DND-41 (cell line): ENCODE measurements around the gene FGF2.

Experiments
- ATAC-seq: fragments of 200-7000 bp; cut with Tn5 transposase; 3 replicates; pipeline ENCODE4 v1.9.1; 2021; ENCODE audit warnings: low read depth; ENCODE audit not compliant: insufficient read depth
- DNase-seq: peaks from one replicate; pipeline ENCODE4 v3.0.0-alpha.2; 2020
- H2AFZ ChIP-seq: 2 replicates; pipeline ENCODE4 v1.6.0; 2012; ENCODE audit warnings: low read depth, low read length
- H3K27ac ChIP-seq: 2 replicates; pipeline ENCODE4 v1.5.1; 2012; ENCODE audit warnings: low read length, inconsistent platforms
- H3K27me3 ChIP-seq: fragments of 200-600 bp; sonication (generic); 2 replicates; pipeline ENCODE4 v1.6.0; 2012; ENCODE audit warnings: low read length, mild to moderate bottlenecking, inconsistent platforms; ENCODE audit not compliant: insufficient read depth, poor library complexity
- H3K36me3 ChIP-seq: 2 replicates; pipeline ENCODE4 v1.5.1; 2012; ENCODE audit warnings: low read length, inconsistent platforms; ENCODE audit not compliant: insufficient read depth
- H3K4me1 ChIP-seq: 2 replicates; pipeline ENCODE4 v1.5.1; 2012; ENCODE audit warnings: mild to moderate bottlenecking, low read length; ENCODE audit not compliant: insufficient read depth
- H3K4me2 ChIP-seq: 2 replicates; pipeline ENCODE4 v1.6.0; 2012; ENCODE audit warnings: mild to moderate bottlenecking, moderate library complexity, low read length, inconsistent platforms; ENCODE audit not compliant: insufficient read depth
- H3K4me3 ChIP-seq, 2 experiments: fragments of 200-600 bp in 1 of 2; shearing (Covaris generic) in 1 of 2; 2 replicates each; pipeline ENCODE4 v1.5.1; 2012 to 2016; ENCODE audit warnings: inconsistent platforms in 2 of 2, low read length in 2 of 2, mild to moderate bottlenecking in 2 of 2, low read depth in 1 of 2, moderate library complexity in 1 of 2
- H3K79me2 ChIP-seq: 2 replicates; pipeline ENCODE4 v1.6.0; 2012; ENCODE audit warnings: low read length, inconsistent platforms; ENCODE audit not compliant: insufficient read depth
- H3K9ac ChIP-seq: 2 replicates; pipeline ENCODE4 v1.6.0; 2012; ENCODE audit warnings: low read depth, mild to moderate bottlenecking, inconsistent platforms, low read length, moderate library complexity
- H3K9me3 ChIP-seq: 2 replicates; pipeline ENCODE4 v1.5.1; 2012; ENCODE audit warnings: low read length, moderate library complexity, mild to moderate bottlenecking, inconsistent platforms; ENCODE audit not compliant: insufficient read depth, severe bottlenecking
- H4K20me1 ChIP-seq: 2 replicates; pipeline ENCODE4 v1.6.0; 2012; ENCODE audit warnings: low read length; ENCODE audit not compliant: insufficient read depth
- CTCF ChIP-seq: IDR thresholded peaks from 2 replicates; pipeline ENCODE4 v1.5.1; 2012; ENCODE audit warnings: borderline replicate concordance, low read length, moderate library complexity, mild to moderate bottlenecking; ENCODE audit not compliant: poor library complexity, severe bottlenecking; ENCODE audit errors: extremely low read depth
- EZH2 ChIP-seq: IDR thresholded peaks from 3 replicates; pipeline ENCODE4 v1.6.1; 2012; ENCODE audit warnings: borderline replicate concordance, low read depth, mild to moderate bottlenecking, moderate library complexity, low read length, inconsistent platforms; ENCODE audit not compliant: severe bottlenecking

The FGF2 gene

GRCh38 chr4:122908223-122908622, 81.6 kb downstream of the FGF2 start:
- no peak overlapping the region for H3K27ac ChIP-seq
- H3K4me3 ChIP-seq, result no peak overlapping the region
- no peaks in the 10 kb centered on the region for H3K79me2 ChIP-seq
- H3K36me3 ChIP-seq, result peaks cover 18% of the 10 kb centered on the region
- no peak for TF ChIP-seq CTCF
- TF ChIP-seq EZH2, result no peak
- no peaks in the 10 kb centered on the region for H3K9me3 ChIP-seq
- ATAC-seq, result no peak
- H3K4me2 ChIP-seq, result no peak overlapping the region
- no peaks in the 10 kb centered on the region for H3K27me3 ChIP-seq
- H3K9ac ChIP-seq, result no peak overlapping the region
- DNase-seq, result no peak
- H3K4me1 ChIP-seq, result no peaks in the 10 kb centered on the region
- no peaks in the 10 kb centered on the region for H4K20me1 ChIP-seq
- no peak overlapping the region for H2AFZ ChIP-seq

GRCh38 chr4:122909683-122910082, 83.1 kb downstream of the FGF2 start:
- Histone ChIP-seq H3K9me3 (no peaks in the 10 kb centered on the region), H3K4me3 (no peak overlapping the region), H3K9ac (no peak overlapping the region), H3K4me1 (no peaks in the 10 kb centered on the region), H2AFZ (no peak overlapping the region), H4K20me1 (no peaks in the 10 kb centered on the region), H3K79me2 (no peaks in the 10 kb centered on the region), H3K27me3 (no peaks in the 10 kb centered on the region), H3K4me2 (no peak overlapping the region), H3K27ac (no peak overlapping the region), H3K36me3 (peaks cover 28% of the 10 kb centered on the region)
- DNase-seq (no peak), ATAC-seq (no peak)
- no peak for TF ChIP-seq CTCF
- no peak for TF ChIP-seq EZH2

- Histone ChIP-seq H3K79me2 (no peaks in the 10 kb centered on the region), H2AFZ (no peak overlapping the region), H3K9ac (no peak overlapping the region), H4K20me1 (no peaks in the 10 kb centered on the region), H3K27me3 (no peaks in the 10 kb centered on the region), H3K4me2 (no peak overlapping the region), H3K9me3 (no peaks in the 10 kb centered on the region), H3K36me3 (peaks cover 37% of the 10 kb centered on the region), H3K4me1 (no peaks in the 10 kb centered on the region), H3K27ac (no peak overlapping the region), H3K4me3 (no peak overlapping the region)
- ATAC-seq (no peak), DNase-seq (no peak)
- no peak for TF ChIP-seq EZH2
- TF ChIP-seq CTCF, result no peak
These were observed 85.0 kb downstream of the FGF2 start for GRCh38 chr4:122911588-122911987.

GRCh38 chr4:122912810-122913575, 86.4 kb downstream of the FGF2 start:
- no peaks in the 10 kb centered on the region for H3K79me2 ChIP-seq
- no peaks in the 10 kb centered on the region for H4K20me1 ChIP-seq
- TF ChIP-seq EZH2 (no peak), CTCF (no peak)
- no peak overlapping the region for H3K9ac ChIP-seq
- H3K4me2 ChIP-seq, result no peak overlapping the region
- peaks cover 37% of the 10 kb centered on the region for H3K36me3 ChIP-seq
- DNase-seq, result no peak
- no peaks in the 10 kb centered on the region for H3K27me3 ChIP-seq
- no peaks in the 10 kb centered on the region for H3K9me3 ChIP-seq
- no peak overlapping the region for H2AFZ ChIP-seq
- no peak for ATAC-seq
- no peak overlapping the region for H3K4me3 ChIP-seq
- no peaks in the 10 kb centered on the region for H3K4me1 ChIP-seq
- H3K27ac ChIP-seq, result no peak overlapping the region
